ENCODE results near the gene ARHGAP23. TPM values are rescaled to one million over a fixed set of nuclear protein-coding genes. Genes with fewer than 3 reads are reported as not detected.

The ARHGAP23 gene
- total RNA-seq, 3 donors from 2014 or later = 0.29 to 0.57 (median 0.48) TPM

GRCh38 chr17:38416840-38417209, 11.4 kb upstream of the ARHGAP23 start:
- DNase-seq = no peak
- Mint-ChIP-seq H3K4me1 (ENCODE audit: low read depth) (peaks cover 3% of the 10 kb centered on the region), H3K27me3 (ENCODE audit: low read depth) (peaks cover 61% of the 10 kb centered on the region), H3K36me3 (ENCODE audit: insufficient read depth) (no peaks in the 10 kb centered on the region), H3K9me3 (no peaks in the 10 kb centered on the region), H3K4me3 (no peak overlapping the region)
- ATAC-seq = no peak

GRCh38 chr17:38417210-38417951, 10.9 kb upstream of the ARHGAP23 start:
- Mint-ChIP-seq H3K4me3 (no peak overlapping the region), H3K36me3 (ENCODE audit: insufficient read depth) (no peaks in the 10 kb centered on the region), H3K27me3 (ENCODE audit: low read depth) (peaks cover 64% of the 10 kb centered on the region), H3K9me3 (no peaks in the 10 kb centered on the region), H3K4me1 (ENCODE audit: low read depth) (peaks cover 3% of the 10 kb centered on the region)
- ATAC-seq (no peak), DNase-seq (no peak)

- Mint-ChIP-seq H3K4me1 (ENCODE audit: low read depth) (peaks cover 3% of the 10 kb centered on the region), H3K36me3 (ENCODE audit: insufficient read depth) (no peaks in the 10 kb centered on the region), H3K27me3 (ENCODE audit: low read depth) (peaks cover 68% of the 10 kb centered on the region), H3K4me3 (no peak overlapping the region), H3K9me3 (no peaks in the 10 kb centered on the region)
- ATAC-seq (no peak), DNase-seq (no peak)
These were observed 10.1 kb upstream of the ARHGAP23 start for GRCh38 chr17:38418062-38418692.

GRCh38 chr17:38418693-38419507, 9.4 kb upstream of the ARHGAP23 start:
- H3K9me3 Mint-ChIP-seq = no peaks in the 10 kb centered on the region
- H3K4me3 Mint-ChIP-seq = peak overlapping the region; percentile 65
- DNase-seq (no peak), ATAC-seq (peak; percentile 6 to 20)
- peaks cover 68% of the 10 kb centered on the region for H3K27me3 Mint-ChIP-seq (ENCODE audit: low read depth)
- no peaks in the 10 kb centered on the region for H3K36me3 Mint-ChIP-seq (ENCODE audit: insufficient read depth)
- peaks cover 3% of the 10 kb centered on the region for H3K4me1 Mint-ChIP-seq (ENCODE audit: low read depth)

- no peaks in the 10 kb centered on the region for H3K9me3 Mint-ChIP-seq
- peaks cover 3% of the 10 kb centered on the region for H3K4me1 Mint-ChIP-seq (ENCODE audit: low read depth)
- peak overlapping the region; percentile 33 for H3K4me3 Mint-ChIP-seq
- ATAC-seq = no peak
- H3K27me3 Mint-ChIP-seq (ENCODE audit: low read depth) = peaks cover 72% of the 10 kb centered on the region
- DNase-seq = no peak
- H3K36me3 Mint-ChIP-seq (ENCODE audit: insufficient read depth) = no peaks in the 10 kb centered on the region
These were observed 8.7 kb upstream of the ARHGAP23 start for GRCh38 chr17:38419508-38419981.

GRCh38 chr17:38420518-38420917, 7.7 kb upstream of the ARHGAP23 start:
- H3K27me3 Mint-ChIP-seq (ENCODE audit: low read depth) = peaks cover 82% of the 10 kb centered on the region
- H3K9me3 Mint-ChIP-seq = no peaks in the 10 kb centered on the region

GRCh38 chr17:38421171-38421841, 7.0 kb upstream of the ARHGAP23 start:
- no peak for DNase-seq
- H3K27me3 Mint-ChIP-seq (ENCODE audit: low read depth) = peaks cover 79% of the 10 kb centered on the region
- H3K9me3 Mint-ChIP-seq = no peaks in the 10 kb centered on the region
- peaks cover 3% of the 10 kb centered on the region for H3K4me1 Mint-ChIP-seq (ENCODE audit: low read depth)
- no peak overlapping the region for H3K4me3 Mint-ChIP-seq
- no peak for ATAC-seq
- H3K36me3 Mint-ChIP-seq (ENCODE audit: insufficient read depth) = no peaks in the 10 kb centered on the region

More at GRCh38 chr17:38420518-38420917, 7.7 kb upstream of the ARHGAP23 start:
- H3K36me3 Mint-ChIP-seq (ENCODE audit: insufficient read depth) = no peaks in the 10 kb centered on the region
- DNase-seq = no peak
- no peak for ATAC-seq
- H3K4me1 Mint-ChIP-seq (ENCODE audit: low read depth) = peaks cover 3% of the 10 kb centered on the region
- no peak overlapping the region for H3K4me3 Mint-ChIP-seq

GRCh38 chr17:38421871-38422827, 6.1 kb upstream of the ARHGAP23 start:
- Mint-ChIP-seq H3K9me3 (no peaks in the 10 kb centered on the region), H3K36me3 (ENCODE audit: insufficient read depth) (no peaks in the 10 kb centered on the region), H3K27me3 (ENCODE audit: low read depth) (peaks cover 71% of the 10 kb centered on the region), H3K4me1 (ENCODE audit: low read depth) (peaks cover 3% of the 10 kb centered on the region), H3K4me3 (no peak overlapping the region)
- DNase-seq = no peak
- no peak for ATAC-seq

- DNase-seq (no peak), ATAC-seq (no peak)
- Mint-ChIP-seq H3K4me1 (ENCODE audit: low read depth) (peaks cover 5% of the 10 kb centered on the region), H3K27me3 (ENCODE audit: low read depth) (peaks cover 53% of the 10 kb centered on the region), H3K36me3 (ENCODE audit: insufficient read depth) (no peaks in the 10 kb centered on the region), H3K4me3 (no peak overlapping the region), H3K9me3 (no peaks in the 10 kb centered on the region)
These were observed 3.8 kb upstream of the ARHGAP23 start for GRCh38 chr17:38424297-38424972.

GRCh38 chr17:38425031-38425430, 3.2 kb upstream of the ARHGAP23 start:
- ATAC-seq (no peak), DNase-seq (no peak)
- Mint-ChIP-seq H3K36me3 (ENCODE audit: insufficient read depth) (no peaks in the 10 kb centered on the region), H3K27me3 (ENCODE audit: low read depth) (peaks cover 47% of the 10 kb centered on the region), H3K9me3 (no peaks in the 10 kb centered on the region), H3K4me1 (ENCODE audit: low read depth) (peaks cover 6% of the 10 kb centered on the region), H3K4me3 (no peak overlapping the region)

GRCh38 chr17:38425744-38426143, 2.5 kb upstream of the ARHGAP23 start:
- DNase-seq (no peak), ATAC-seq (no peak)
- peaks cover 6% of the 10 kb centered on the region for H3K4me1 Mint-ChIP-seq (ENCODE audit: low read depth)
- no peaks in the 10 kb centered on the region for H3K9me3 Mint-ChIP-seq
- H3K4me3 Mint-ChIP-seq = no peak overlapping the region
- no peaks in the 10 kb centered on the region for H3K36me3 Mint-ChIP-seq (ENCODE audit: insufficient read depth)
- H3K27me3 Mint-ChIP-seq (ENCODE audit: low read depth) = peaks cover 41% of the 10 kb centered on the region

- ATAC-seq = no peak
- H3K27me3 Mint-ChIP-seq (ENCODE audit: low read depth) = peaks cover 34% of the 10 kb centered on the region
- DNase-seq = no peak
- H3K9me3 Mint-ChIP-seq = no peaks in the 10 kb centered on the region
- no peaks in the 10 kb centered on the region for H3K36me3 Mint-ChIP-seq (ENCODE audit: insufficient read depth)
- peaks cover 6% of the 10 kb centered on the region for H3K4me1 Mint-ChIP-seq (ENCODE audit: low read depth)
- no peak overlapping the region for H3K4me3 Mint-ChIP-seq
These were observed 1.8 kb upstream of the ARHGAP23 start for GRCh38 chr17:38426441-38426840.

Data from activated T-cell treated with anti-CD3 and anti-CD28 coated beads, Interleukin-2, amount 50 U/mL, for 4 hours (primary cell).